ENCODE data around the gene TMEM272. TPM values are rescaled to one million over a fixed set of nuclear protein-coding genes. Genes with fewer than 3 reads are reported as not detected.

Gene TMEM272
- total RNA-seq, 1 experiment from 2014 or later = not detected

- no peak overlapping the region for H3K27ac Mint-ChIP-seq (ENCODE audit: unreplicated experiment)
- H3K9me3 Mint-ChIP-seq (ENCODE audit: low read depth, unreplicated experiment) = no peaks in the 10 kb centered on the region
- TF ChIP-seq CTCF (IDR thresholded peaks at IDR 0.05; ENCODE audit: unreplicated experiment) = no peak
- no TSS peak for BruUV-seq (replicated peaks)
- no peak for DNase-seq
- peaks cover 57% of the 10 kb centered on the region for H3K27me3 Mint-ChIP-seq (ENCODE audit: unreplicated experiment)
- H3K4me3 Mint-ChIP-seq (ENCODE audit: low read depth, unreplicated experiment) = no peak overlapping the region
- no peaks in the 10 kb centered on the region for H3K36me3 Mint-ChIP-seq (ENCODE audit: insufficient read depth, unreplicated experiment)
- H3K4me1 Mint-ChIP-seq (ENCODE audit: low read depth, unreplicated experiment) = no peaks in the 10 kb centered on the region
- intact Hi-C loops (cut with micrococcal nuclease; ENCODE audit: unreplicated experiment) = no loop called here
- CTCF ChIA-PET = no interaction called here
Measured at GRCh38 chr13:51817717-51818116, 27.3 kb downstream of the TMEM272 start.

GRCh38 chr13:51816604-51817249 lies 28.2 kb downstream of the TMEM272 start:
- no TSS peak for BruUV-seq (replicated peaks)
- H3K9me3 Mint-ChIP-seq (ENCODE audit: low read depth, unreplicated experiment) = no peaks in the 10 kb centered on the region
- no peak for DNase-seq
- no peaks in the 10 kb centered on the region for H3K36me3 Mint-ChIP-seq (ENCODE audit: insufficient read depth, unreplicated experiment)
- peaks cover 57% of the 10 kb centered on the region for H3K27me3 Mint-ChIP-seq (ENCODE audit: unreplicated experiment)
- H3K4me1 Mint-ChIP-seq (ENCODE audit: low read depth, unreplicated experiment) = no peaks in the 10 kb centered on the region
- no peak for TF ChIP-seq CTCF (IDR thresholded peaks at IDR 0.05; ENCODE audit: unreplicated experiment)
- CTCF ChIA-PET = no interaction called here
- intact Hi-C loops (cut with micrococcal nuclease; ENCODE audit: unreplicated experiment) = no loop called here
- H3K4me3 Mint-ChIP-seq (ENCODE audit: low read depth, unreplicated experiment) = no peak overlapping the region
- H3K27ac Mint-ChIP-seq (ENCODE audit: unreplicated experiment) = no peak overlapping the region

GRCh38 chr13:51815848-51816247 lies 29.1 kb downstream of the TMEM272 start:
- no peak for TF ChIP-seq CTCF (IDR thresholded peaks at IDR 0.05; ENCODE audit: unreplicated experiment)
- intact Hi-C loops (cut with micrococcal nuclease; ENCODE audit: unreplicated experiment) = loop anchor here (1.0 to 2.0 kb wide), 2 partner anchors 311 to 385 kb away; no protein-coding TSS in a partner anchor
- Mint-ChIP-seq H3K36me3 (ENCODE audit: insufficient read depth, unreplicated experiment) (no peaks in the 10 kb centered on the region), H3K27ac (ENCODE audit: unreplicated experiment) (no peak overlapping the region), H3K4me1 (ENCODE audit: low read depth, unreplicated experiment) (no peaks in the 10 kb centered on the region), H3K4me3 (ENCODE audit: low read depth, unreplicated experiment) (no peak overlapping the region), H3K9me3 (ENCODE audit: low read depth, unreplicated experiment) (no peaks in the 10 kb centered on the region), H3K27me3 (ENCODE audit: unreplicated experiment) (peaks cover 49% of the 10 kb centered on the region)
- DNase-seq = no peak
- CTCF ChIA-PET = interaction anchor here (1.3 to 2.0 kb wide), 2 partner anchors 312 to 313 kb away, joined by 4 to 6 read pairs; partner anchors contain the start of gene NEK5
- BruUV-seq (replicated peaks) = no TSS peak

- intact Hi-C loops (cut with micrococcal nuclease; ENCODE audit: unreplicated experiment) = loop anchor here (1.0 to 2.0 kb wide), 2 partner anchors 312 to 386 kb away; no protein-coding TSS in a partner anchor
- peaks cover 41% of the 10 kb centered on the region for H3K27me3 Mint-ChIP-seq (ENCODE audit: unreplicated experiment)
- H3K9me3 Mint-ChIP-seq (ENCODE audit: low read depth, unreplicated experiment) = no peaks in the 10 kb centered on the region
- H3K4me3 Mint-ChIP-seq (ENCODE audit: low read depth, unreplicated experiment) = peak overlapping the region; percentile 55
- no TSS peak for BruUV-seq (replicated peaks)
- H3K36me3 Mint-ChIP-seq (ENCODE audit: insufficient read depth, unreplicated experiment) = no peaks in the 10 kb centered on the region
- peak; percentile 62 for TF ChIP-seq CTCF (IDR thresholded peaks at IDR 0.05; ENCODE audit: unreplicated experiment)
- H3K4me1 Mint-ChIP-seq (ENCODE audit: low read depth, unreplicated experiment) = no peaks in the 10 kb centered on the region
- DNase-seq = peak; percentile 66
- CTCF ChIA-PET = interaction anchor here (1.3 to 2.0 kb wide), 2 partner anchors 313 to 314 kb away, joined by 4 to 6 read pairs; partner anchors contain the start of gene NEK5
- H3K27ac Mint-ChIP-seq (ENCODE audit: unreplicated experiment) = no peak overlapping the region
Measured at GRCh38 chr13:51814825-51815650, 29.9 kb downstream of the TMEM272 start.
